IPS-18a (cell line): ENCODE measurements around the gene CACHD1.

Experiments
- H3K27ac ChIP-seq: one replicate; pipeline ENCODE4 v1.5.1; 2013; ENCODE audit warnings: low read length
- H3K27me3 ChIP-seq: one replicate; pipeline ENCODE4 v1.6.1; 2013; ENCODE audit warnings: mild to moderate bottlenecking, low read length; ENCODE audit not compliant: control insufficient read depth, insufficient read depth
- H3K36me3 ChIP-seq: one replicate; pipeline ENCODE4 v1.6.1; 2013; ENCODE audit warnings: low read depth, low read length; ENCODE audit not compliant: control insufficient read depth
- H3K4me1 ChIP-seq: one replicate; pipeline ENCODE4 v1.6.1; 2013; ENCODE audit warnings: low read depth, low read length; ENCODE audit not compliant: control insufficient read depth
- H3K4me3 ChIP-seq: one replicate; pipeline ENCODE4 v1.5.1; 2013; ENCODE audit warnings: low read length
- H3K9ac ChIP-seq: one replicate; pipeline ENCODE4 v1.6.1; 2013; ENCODE audit warnings: mild to moderate bottlenecking, low read length, moderate library complexity
- H3K9me3 ChIP-seq: one replicate; pipeline ENCODE4 v1.6.1; 2013; ENCODE audit warnings: low read depth, low read length; ENCODE audit not compliant: control insufficient read depth

Gene CACHD1

DNA sequence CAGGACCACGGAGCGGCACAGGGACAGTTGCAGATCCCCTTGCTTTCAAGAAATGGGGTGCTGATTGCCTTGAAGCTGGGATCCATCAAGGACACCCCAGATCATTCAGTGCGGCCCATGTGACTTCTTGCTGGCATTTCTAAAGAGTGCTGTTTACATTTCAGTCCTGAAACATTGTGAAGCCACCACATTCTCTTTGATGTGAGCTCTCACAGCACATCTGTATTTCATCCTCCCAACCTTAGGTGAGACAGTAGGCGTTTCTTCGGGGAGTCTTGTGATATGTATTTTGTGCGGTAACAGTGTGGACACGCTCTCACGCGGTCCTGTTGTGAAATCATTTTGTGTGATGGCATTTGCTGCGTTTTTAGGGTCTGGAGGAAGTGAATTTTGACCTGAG lies 57.2 kb downstream of the CACHD1 start:
- Histone ChIP-seq H3K9ac (no peak overlapping the region), H3K4me1 (peaks cover 70% of the 10 kb centered on the region), H3K9me3 (no peaks in the 10 kb centered on the region), H3K4me3 (no peak overlapping the region), H3K36me3 (no peaks in the 10 kb centered on the region), H3K27ac (no peak overlapping the region), H3K27me3 (no peaks in the 10 kb centered on the region)

DNA sequence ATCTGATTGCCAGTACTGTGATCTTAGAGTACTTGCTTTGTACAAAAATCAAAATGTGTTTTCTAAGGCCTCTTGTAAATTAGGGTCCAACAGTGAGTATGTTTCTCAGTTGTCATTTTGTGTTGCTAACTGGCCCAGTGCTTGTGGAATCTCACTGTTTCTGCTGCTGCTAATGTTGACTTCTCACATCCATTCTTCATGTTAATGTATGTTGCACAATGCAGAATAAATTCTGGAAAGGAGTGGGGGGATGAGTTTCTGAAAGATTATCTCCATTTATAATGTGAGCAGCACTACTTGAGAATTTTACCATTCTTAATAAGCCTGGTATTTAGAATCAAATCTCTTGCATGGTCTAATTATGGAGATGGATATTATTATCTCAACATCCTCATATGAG lies 57.9 kb downstream of the CACHD1 start:
- Histone ChIP-seq H3K27me3 (no peaks in the 10 kb centered on the region), H3K27ac (no peak overlapping the region), H3K4me1 (peaks cover 64% of the 10 kb centered on the region), H3K9me3 (no peaks in the 10 kb centered on the region), H3K4me3 (no peak overlapping the region), H3K36me3 (no peaks in the 10 kb centered on the region), H3K9ac (no peak overlapping the region)

DNA sequence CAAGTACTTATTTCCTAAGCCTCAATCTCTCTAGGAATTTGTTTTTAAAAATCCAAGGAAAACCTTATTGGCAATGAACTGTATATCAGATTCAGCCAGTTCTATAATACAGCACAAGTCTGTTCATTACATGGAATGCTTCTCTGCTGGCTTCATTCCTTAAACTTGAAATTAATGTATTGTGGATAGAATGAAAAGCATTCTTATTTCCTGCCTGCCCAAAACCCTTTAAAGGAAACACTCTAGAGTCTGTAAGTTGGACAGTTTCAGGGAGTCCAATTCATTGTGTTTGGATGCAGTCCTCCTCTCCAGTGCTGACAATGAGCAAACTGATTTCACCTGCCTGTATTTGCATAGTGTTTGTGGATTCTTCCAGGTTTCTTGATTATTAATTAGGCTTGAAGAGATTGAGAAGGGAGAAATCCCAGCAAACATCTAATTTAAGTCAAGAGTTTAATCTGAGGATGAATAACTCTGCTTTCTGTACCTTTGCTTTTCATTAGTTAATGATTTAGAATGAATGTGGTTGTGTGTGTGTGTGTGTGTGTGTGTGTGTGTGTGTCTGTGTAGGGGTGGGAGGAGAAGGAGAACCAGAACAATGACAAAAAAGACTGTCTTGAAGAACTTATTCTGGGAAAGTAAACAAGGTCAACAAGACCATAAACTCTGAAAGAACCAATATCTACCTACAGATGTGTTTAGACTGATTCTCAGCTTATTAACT lies 61.2 kb downstream of the CACHD1 start:
- Histone ChIP-seq H3K27ac (no peak overlapping the region), H3K36me3 (no peaks in the 10 kb centered on the region), H3K27me3 (no peaks in the 10 kb centered on the region), H3K9me3 (no peaks in the 10 kb centered on the region), H3K9ac (no peak overlapping the region), H3K4me3 (no peak overlapping the region), H3K4me1 (peaks cover 38% of the 10 kb centered on the region)

DNA sequence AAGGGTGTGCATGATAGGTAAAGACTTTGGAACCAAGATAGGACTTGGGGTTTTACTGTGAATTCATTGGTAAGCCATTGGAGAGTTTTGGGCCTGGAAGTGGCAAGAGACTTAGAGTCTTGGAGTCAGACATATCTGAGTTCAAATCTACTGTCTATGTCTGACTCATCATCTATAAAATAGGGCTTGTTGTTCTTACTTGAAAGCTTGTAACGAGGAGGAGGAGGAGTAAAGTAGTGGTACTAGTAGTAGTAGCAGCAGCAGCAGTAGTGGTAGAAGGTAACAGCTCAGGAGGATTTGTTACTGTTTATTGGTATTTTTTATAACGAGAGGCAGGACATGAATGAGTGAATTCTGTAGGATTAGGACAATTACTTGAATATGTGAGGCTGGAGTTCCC lies 62.7 kb downstream of the CACHD1 start:
- Histone ChIP-seq H3K4me1 (peaks cover 39% of the 10 kb centered on the region), H3K9ac (no peak overlapping the region), H3K27me3 (no peaks in the 10 kb centered on the region), H3K36me3 (no peaks in the 10 kb centered on the region), H3K27ac (no peak overlapping the region), H3K9me3 (no peaks in the 10 kb centered on the region), H3K4me3 (no peak overlapping the region)

DNA sequence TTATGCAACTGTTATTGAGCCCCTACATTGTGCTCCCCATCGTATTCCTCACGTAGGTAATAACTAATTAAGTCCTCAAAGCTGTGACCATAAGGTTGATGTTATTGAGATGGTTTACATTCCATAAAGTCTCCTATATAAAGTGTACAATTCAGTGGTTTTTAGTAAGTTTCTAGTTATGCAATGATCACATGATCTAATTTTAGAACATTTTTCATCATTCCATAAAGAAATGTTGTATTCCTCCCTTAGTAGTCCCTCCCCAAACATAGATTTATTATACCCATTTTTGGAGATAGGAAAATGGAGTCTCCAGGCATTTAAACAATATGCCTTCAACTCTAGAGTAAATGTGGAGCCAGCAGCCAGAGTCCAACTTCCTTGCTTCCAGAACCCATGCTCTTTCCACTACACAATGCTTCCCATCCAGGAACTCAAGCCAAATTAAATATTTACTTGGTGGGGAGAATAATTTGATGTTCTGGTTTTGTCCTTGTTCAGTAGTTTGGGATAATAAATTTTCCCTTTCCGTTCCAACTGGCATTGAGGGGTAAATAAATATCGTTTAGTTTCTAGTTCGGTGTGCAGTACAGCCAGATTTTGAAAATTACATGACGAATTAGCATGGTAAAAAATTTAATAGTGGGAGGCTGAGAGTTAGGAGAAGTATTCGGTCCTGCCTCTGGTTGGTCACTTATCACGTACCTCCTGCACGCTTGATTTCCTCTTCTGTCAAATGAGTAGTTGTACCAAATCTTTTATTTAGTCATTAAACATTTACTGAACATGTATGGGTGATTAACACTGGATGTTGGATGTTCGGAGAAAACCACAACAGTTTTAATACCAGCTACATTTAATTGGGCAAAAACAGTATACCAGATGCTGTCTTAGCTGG lies 66.3 kb downstream of the CACHD1 start:
- Histone ChIP-seq H3K4me1 (peaks cover 59% of the 10 kb centered on the region), H3K9ac (no peak overlapping the region), H3K27ac (no peak overlapping the region), H3K9me3 (no peaks in the 10 kb centered on the region), H3K27me3 (no peaks in the 10 kb centered on the region), H3K36me3 (no peaks in the 10 kb centered on the region), H3K4me3 (no peak overlapping the region)

DNA sequence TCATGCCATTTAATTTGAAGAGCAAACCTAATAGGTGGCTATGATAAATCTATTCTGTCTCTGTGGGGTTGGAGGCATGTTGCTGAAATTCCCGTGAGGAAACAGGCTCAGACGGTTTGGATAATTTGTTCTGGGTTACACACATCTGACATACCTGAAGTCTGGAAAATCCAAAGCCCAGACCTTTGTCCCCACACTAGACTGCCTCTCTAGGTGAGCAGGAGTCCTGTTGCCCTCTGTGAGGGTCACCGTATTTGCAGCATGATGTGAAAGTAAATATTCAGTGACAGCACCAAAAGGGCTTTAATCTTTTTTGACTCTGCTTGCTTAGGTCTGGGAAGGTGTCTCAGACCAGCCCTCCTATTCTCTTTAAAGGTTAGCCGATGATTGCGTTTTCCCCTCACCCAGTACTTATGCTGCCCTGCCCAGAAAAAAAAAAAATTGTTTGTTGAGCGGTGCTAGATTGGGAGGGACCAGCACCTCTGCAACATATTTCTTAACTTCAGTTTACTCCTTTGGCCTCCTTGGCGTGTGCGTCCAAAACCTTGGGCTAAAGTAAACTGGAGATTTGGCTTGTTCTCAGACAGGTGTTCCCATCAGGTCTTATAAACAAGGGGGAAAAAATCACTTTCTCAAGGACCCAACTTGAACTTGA lies 67.0 kb downstream of the CACHD1 start:
- Histone ChIP-seq H3K27me3 (no peaks in the 10 kb centered on the region), H3K4me1 (peaks cover 57% of the 10 kb centered on the region), H3K4me3 (no peak overlapping the region), H3K9me3 (no peaks in the 10 kb centered on the region), H3K27ac (no peak overlapping the region), H3K36me3 (no peaks in the 10 kb centered on the region), H3K9ac (no peak overlapping the region)

DNA sequence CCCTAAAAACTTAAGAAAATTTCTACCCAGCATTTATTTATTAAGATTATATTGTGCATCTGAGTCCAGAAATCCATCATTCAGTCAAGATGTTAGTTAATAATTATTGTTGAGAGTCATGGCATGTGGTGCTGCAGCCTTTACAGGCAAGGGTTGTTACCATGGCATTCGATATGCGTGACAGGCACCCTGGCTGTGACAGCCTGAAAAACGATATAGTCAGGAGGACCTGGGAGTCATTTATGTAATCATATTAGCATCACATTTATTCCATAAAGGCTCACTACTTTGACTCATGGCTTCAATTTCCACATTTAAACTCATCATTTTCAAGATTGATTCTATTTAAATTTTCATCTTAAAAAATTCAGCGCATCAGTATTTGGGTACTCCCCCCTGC lies 68.0 kb downstream of the CACHD1 start:
- Histone ChIP-seq H3K9ac (no peak overlapping the region), H3K4me1 (peaks cover 60% of the 10 kb centered on the region), H3K27me3 (no peaks in the 10 kb centered on the region), H3K27ac (no peak overlapping the region), H3K36me3 (no peaks in the 10 kb centered on the region), H3K9me3 (no peaks in the 10 kb centered on the region), H3K4me3 (no peak overlapping the region)

DNA sequence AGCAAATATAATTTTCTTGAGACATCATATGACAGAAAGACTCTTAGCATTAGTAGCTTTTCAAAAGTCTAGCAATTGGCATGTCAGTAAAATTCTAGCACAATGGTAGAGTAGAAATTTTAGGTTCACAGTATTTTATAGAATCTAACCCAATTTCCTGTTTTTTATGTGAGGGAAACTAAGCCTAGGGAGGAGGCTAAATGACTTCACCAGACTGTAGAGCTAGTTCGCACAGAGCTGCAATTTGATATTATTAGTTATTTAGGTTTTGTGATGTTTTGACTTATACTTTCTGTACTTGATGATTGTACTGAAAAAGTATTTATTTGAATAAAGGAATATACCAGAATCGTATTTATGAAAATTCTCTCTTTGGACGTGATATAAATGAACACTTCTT lies 68.5 kb downstream of the CACHD1 start:
- Histone ChIP-seq H3K36me3 (no peaks in the 10 kb centered on the region), H3K4me3 (no peak overlapping the region), H3K4me1 (peaks cover 60% of the 10 kb centered on the region), H3K27ac (no peak overlapping the region), H3K27me3 (no peaks in the 10 kb centered on the region), H3K9me3 (no peaks in the 10 kb centered on the region), H3K9ac (no peak overlapping the region)

DNA sequence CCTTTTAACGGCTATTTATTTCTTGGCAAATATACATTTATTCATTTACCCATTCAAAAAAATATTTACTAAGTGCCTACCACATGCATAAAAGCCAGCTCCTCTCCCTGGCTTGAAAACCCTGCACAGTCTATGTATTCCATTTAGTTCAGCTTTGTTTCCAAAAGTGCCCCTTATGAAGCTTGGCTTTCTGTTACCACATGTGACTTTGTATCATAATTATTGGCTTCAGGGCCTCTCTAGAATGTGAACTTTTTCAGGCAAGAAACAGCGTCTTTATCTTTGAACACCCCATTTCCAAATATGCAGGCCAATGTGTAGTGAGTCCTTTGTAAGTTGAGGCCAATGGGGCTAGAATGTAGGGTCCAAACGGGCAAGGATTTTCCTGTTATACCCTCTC lies 69.4 kb downstream of the CACHD1 start:
- no peak overlapping the region for H3K4me3 ChIP-seq
- no peak overlapping the region for H3K27ac ChIP-seq
- H3K36me3 ChIP-seq: no peaks in the 10 kb centered on the region
- H3K4me1 ChIP-seq: peaks cover 66% of the 10 kb centered on the region
- no peaks in the 10 kb centered on the region for H3K9me3 ChIP-seq
- H3K9ac ChIP-seq: no peak overlapping the region
- no peaks in the 10 kb centered on the region for H3K27me3 ChIP-seq

DNA sequence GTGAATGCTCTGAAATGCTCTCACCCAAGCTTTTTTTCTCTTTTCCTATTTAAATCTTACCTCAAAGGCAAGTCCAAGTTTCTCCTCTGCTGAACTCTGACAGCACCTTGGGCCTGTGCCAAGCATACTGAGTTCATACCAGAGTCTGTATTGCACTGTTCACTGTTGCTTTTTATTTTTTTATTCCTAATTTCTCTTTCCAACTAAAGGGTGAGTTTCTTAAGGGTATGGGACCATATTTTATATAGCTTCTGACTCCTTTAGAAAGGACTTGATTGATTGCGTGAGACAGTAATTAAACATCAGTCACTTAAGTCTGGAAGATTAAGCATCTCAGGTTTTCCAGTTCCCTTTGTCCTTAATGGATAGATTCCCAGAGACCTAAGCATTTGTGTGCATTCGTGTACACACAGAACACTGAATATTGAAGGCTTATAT lies 69.9 kb downstream of the CACHD1 start:
- H3K9me3 ChIP-seq: no peaks in the 10 kb centered on the region
- no peaks in the 10 kb centered on the region for H3K27me3 ChIP-seq
- peaks cover 70% of the 10 kb centered on the region for H3K4me1 ChIP-seq
- no peak overlapping the region for H3K9ac ChIP-seq
- no peaks in the 10 kb centered on the region for H3K36me3 ChIP-seq
- H3K4me3 ChIP-seq: no peak overlapping the region
- no peak overlapping the region for H3K27ac ChIP-seq

DNA sequence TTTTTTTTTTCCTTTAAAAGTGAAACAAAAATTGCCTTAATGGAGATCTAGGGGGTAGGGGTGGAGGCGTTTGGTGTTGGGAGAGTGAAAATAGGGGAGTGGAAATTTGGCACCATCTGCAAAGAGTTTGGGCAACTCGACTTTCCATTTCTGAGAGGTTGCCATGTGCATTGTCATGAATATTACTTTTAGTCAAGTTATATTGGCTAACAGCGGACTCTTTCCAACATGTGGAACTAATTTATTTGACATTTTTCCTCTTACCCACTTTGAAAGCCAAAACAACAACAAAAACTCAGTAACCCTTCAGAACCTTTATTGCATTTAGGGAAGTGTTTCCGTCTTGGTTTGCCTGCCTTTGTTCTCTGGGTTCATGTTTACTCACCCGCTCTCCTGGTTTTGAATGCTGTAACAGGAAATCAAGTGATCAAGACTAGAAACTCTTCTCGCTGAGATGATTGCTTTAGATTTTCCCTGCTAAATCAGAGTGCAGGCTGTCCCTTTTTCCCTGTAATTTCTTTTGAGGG lies 70.4 kb downstream of the CACHD1 start:
- no peak overlapping the region for H3K9ac ChIP-seq
- peak overlapping the region; percentile 26 for H3K27ac ChIP-seq
- H3K4me3 ChIP-seq: peak overlapping the region; percentile 13
- H3K36me3 ChIP-seq: no peaks in the 10 kb centered on the region
- peaks cover 76% of the 10 kb centered on the region for H3K4me1 ChIP-seq
- no peaks in the 10 kb centered on the region for H3K9me3 ChIP-seq
- no peaks in the 10 kb centered on the region for H3K27me3 ChIP-seq
